Measurements from ENCODE around the gene PISD. TPM values are rescaled to one million over a fixed set of nuclear protein-coding genes. Genes with fewer than 3 reads are reported as not detected.
A peak's percentile ranks its signal among the peaks of the same experiment; 100 is the strongest.
"Not testable (repeated sequence)": the region's sequence is repeated elsewhere in the genome, so short reads cannot be mapped to it uniquely, and the experiment has no call there.

Gene PISD
- total RNA-seq (20.5 and 25.6 TPM in 2 replicates), polyA plus RNA-seq (21.1 and 24.5 TPM in 2 replicates), polyA minus RNA-seq (ENCODE audit: low replicate concordance) (49.4 and 70.1 TPM in 2 replicates)
- polyA plus RNA-seq (2012) = 22.0 and 27.1 TPM in 2 replicates

DNA sequence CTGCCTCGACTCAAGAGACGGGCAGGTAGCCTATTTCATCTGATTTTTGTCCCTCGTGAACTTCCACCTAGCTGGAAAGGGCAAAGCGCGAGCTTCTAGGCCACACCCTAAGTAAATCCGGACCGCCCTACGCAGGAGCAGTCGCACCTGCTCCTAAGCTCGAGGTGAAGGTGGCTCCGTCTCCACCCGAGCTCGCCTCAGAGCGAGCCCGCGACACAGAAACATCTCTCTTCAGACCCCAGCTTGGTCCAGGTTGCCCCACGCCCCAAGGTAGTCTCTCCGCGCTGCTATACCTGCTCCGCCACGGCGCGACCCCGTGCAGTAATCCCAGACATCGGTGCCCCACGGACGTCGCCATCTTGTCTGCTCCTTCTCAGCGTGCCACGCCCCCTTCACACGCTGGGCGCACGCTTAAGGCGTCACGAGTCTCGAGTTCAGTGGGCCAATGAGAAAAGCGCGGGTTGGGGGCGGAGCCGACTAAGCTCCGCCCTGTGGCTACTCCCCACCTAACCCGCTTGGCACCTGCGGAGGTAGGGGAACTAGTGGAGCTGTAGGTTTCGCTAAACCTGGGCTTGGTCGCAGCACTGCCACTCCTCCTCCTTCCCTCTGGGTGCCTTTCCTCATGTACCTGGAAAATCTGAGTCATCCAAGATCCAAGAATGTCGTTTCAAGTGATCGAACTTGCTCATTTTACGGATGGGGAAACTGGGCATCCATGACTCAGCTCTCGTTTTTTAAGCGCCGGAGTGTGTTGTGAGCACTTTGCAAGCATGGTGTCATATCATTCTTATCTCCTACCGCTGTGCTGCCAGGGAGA lies at the start of gene PISD:
TSS of gene PISD (minus strand) at position 365 of the 817 bp plus-strand sequence. CDS start at position 358, 7 bp downstream.
- no peak for TF ChIP-seq EZH2 (IDR thresholded peaks at IDR 0.05; ENCODE audit: low read length, missing control alignments)
- TF ChIP-seq, protein P1, sequence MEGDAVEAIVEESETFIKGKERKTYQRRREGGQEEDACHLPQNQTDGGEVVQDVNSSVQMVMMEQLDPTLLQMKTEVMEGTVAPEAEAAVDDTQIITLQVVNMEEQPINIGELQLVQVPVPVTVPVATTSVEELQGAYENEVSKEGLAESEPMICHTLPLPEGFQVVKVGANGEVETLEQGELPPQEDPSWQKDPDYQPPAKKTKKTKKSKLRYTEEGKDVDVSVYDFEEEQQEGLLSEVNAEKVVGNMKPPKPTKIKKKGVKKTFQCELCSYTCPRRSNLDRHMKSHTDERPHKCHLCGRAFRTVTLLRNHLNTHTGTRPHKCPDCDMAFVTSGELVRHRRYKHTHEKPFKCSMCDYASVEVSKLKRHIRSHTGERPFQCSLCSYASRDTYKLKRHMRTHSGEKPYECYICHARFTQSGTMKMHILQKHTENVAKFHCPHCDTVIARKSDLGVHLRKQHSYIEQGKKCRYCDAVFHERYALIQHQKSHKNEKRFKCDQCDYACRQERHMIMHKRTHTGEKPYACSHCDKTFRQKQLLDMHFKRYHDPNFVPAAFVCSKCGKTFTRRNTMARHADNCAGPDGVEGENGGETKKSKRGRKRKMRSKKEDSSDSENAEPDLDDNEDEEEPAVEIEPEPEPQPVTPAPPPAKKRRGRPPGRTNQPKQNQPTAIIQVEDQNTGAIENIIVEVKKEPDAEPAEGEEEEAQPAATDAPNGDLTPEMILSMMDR (conservative IDR thresholded peaks at IDR 0.05 in 1 of 2, IDR thresholded peaks at IDR 0.05 in 1 of 2; ENCODE audit: low read depth in 1 of 2, low read length in 2 of 2) = no peak
- DNase-seq (ENCODE audit: low read depth in 2 of 2) = peak; percentile 90 to 92

DNA sequence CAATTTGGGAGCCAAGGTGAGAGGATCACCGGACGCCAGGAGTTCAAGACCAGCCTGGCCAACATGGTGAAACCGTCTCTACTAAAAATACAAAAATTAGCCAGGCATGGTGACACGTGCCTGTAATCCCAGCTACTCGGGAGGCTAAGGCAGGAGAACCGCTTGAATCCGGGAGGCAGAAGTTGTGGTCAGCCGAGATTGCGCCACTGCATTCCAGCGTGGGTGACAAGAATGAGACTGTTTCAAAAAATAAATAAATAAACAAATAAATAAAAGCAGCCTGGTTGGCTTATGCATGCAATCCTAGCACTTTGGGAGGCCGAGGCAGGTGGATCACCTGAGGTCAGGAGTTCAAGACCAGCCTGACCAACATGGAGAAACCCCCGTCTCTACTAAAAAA lies 49.2 kb upstream of the PISD start:
- H3K4me2 ChIP-seq (ENCODE audit: extremely low read depth, insufficient read depth, low read length); H3K4me3 ChIP-seq (replicated peaks in 1 of 4; ENCODE audit: control extremely low read depth in 1 of 4, insufficient read depth in 1 of 4, low read depth in 3 of 4, low read length in 4 of 4); H3K27me3 ChIP-seq (ENCODE audit: control insufficient read depth, insufficient read depth, low read length); H4K20me1 ChIP-seq (ENCODE audit: control insufficient read depth, extremely low read depth, insufficient read depth, low read length); DNase-seq (ENCODE audit: low read depth in 2 of 2); H3K4me1 ChIP-seq (ENCODE audit: control insufficient read depth, extremely low read depth, insufficient read depth, low read length); H3K79me2 ChIP-seq (ENCODE audit: control insufficient read depth, insufficient read depth, low read length); H3K27ac ChIP-seq (ENCODE audit: insufficient read depth, low read length); H3K9ac ChIP-seq (ENCODE audit: insufficient read depth, low read length); H2AFZ ChIP-seq (ENCODE audit: low read length); H3K9me3 ChIP-seq (ENCODE audit: control insufficient read depth, insufficient read depth, low read depth, low read length): not testable (repeated sequence)
- peaks cover 12% of the 10 kb centered on the region for H3K36me3 ChIP-seq (ENCODE audit: control insufficient read depth, insufficient read depth, low read length)

More for the DNA sequence above, at the start of gene PISD:
- Histone ChIP-seq H3K27ac (ENCODE audit: insufficient read depth, low read length) (peak within 1 kb of the TSS; percentile 70), H3K4me1 (ENCODE audit: control insufficient read depth, extremely low read depth, insufficient read depth, low read length) (peaks cover 3% of the 10 kb centered on the region), H3K9me3 (ENCODE audit: control insufficient read depth, insufficient read depth, low read depth, low read length) (no peaks in the 10 kb centered on the region), H3K36me3 (ENCODE audit: control insufficient read depth, insufficient read depth, low read length) (no peaks in the 10 kb centered on the region), H3K4me2 (ENCODE audit: extremely low read depth, insufficient read depth, low read length) (peak within 1 kb of the TSS; percentile 79), H3K79me2 (ENCODE audit: control insufficient read depth, insufficient read depth, low read length) (peaks cover 39% of the 10 kb centered on the region), H2AFZ (ENCODE audit: low read length) (peak within 1 kb of the TSS; percentile 91), H4K20me1 (ENCODE audit: control insufficient read depth, extremely low read depth, insufficient read depth, low read length) (no peaks in the 10 kb centered on the region), H3K9ac (ENCODE audit: insufficient read depth, low read length) (peak within 1 kb of the TSS; percentile 33), H3K27me3 (ENCODE audit: control insufficient read depth, insufficient read depth, low read length) (no peaks in the 10 kb centered on the region), H3K4me3 (replicated peaks in 1 of 4; ENCODE audit: control extremely low read depth in 1 of 4, insufficient read depth in 1 of 4, low read depth in 3 of 4, low read length in 4 of 4) (peak within 1 kb of the TSS; percentile 36 to 92 (median 82))

DNA sequence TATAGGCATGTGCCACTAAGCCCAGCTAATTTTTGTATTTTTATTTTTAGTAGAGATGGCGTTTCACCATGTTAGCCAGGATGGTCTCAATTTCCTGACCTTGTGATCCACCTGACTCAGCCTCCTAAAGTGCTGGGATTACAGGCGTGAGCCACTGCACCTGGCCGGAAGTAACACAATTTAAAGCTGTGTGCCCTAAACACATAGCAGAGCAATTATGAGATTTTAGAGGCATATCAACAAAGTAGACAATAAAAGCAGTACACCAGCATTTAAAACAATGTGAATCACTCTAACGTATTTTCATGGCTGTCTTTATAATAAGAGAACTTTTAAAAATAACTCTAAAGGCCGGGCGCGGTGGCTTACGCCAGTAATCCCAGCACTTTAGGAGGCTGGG lies 45.5 kb upstream of the PISD start:
- DNase-seq (ENCODE audit: low read depth in 2 of 2) = no peak
- Histone ChIP-seq H3K9ac (ENCODE audit: insufficient read depth, low read length) (no peak overlapping the region), H3K4me3 (replicated peaks in 1 of 4; ENCODE audit: control extremely low read depth in 1 of 4, insufficient read depth in 1 of 4, low read depth in 3 of 4, low read length in 4 of 4) (no peak overlapping the region), H3K9me3 (ENCODE audit: control insufficient read depth, insufficient read depth, low read depth, low read length) (no peaks in the 10 kb centered on the region), H3K79me2 (ENCODE audit: control insufficient read depth, insufficient read depth, low read length) (no peaks in the 10 kb centered on the region), H4K20me1 (ENCODE audit: control insufficient read depth, extremely low read depth, insufficient read depth, low read length) (no peaks in the 10 kb centered on the region), H3K4me1 (ENCODE audit: control insufficient read depth, extremely low read depth, insufficient read depth, low read length) (no peaks in the 10 kb centered on the region), H3K36me3 (ENCODE audit: control insufficient read depth, insufficient read depth, low read length) (peaks cover 6% of the 10 kb centered on the region), H2AFZ (ENCODE audit: low read length) (no peak overlapping the region), H3K4me2 (ENCODE audit: extremely low read depth, insufficient read depth, low read length) (no peak overlapping the region), H3K27me3 (ENCODE audit: control insufficient read depth, insufficient read depth, low read length) (no peaks in the 10 kb centered on the region), H3K27ac (ENCODE audit: insufficient read depth, low read length) (no peak overlapping the region)
- TF ChIP-seq, protein P1 (conservative IDR thresholded peaks at IDR 0.05 in 1 of 2, IDR thresholded peaks at IDR 0.05 in 1 of 2; ENCODE audit: low read depth in 1 of 2, low read length in 2 of 2) = no peak
- no peak for TF ChIP-seq EZH2 (IDR thresholded peaks at IDR 0.05; ENCODE audit: low read length, missing control alignments)
